Urinary bladder (tissue), 4 donors: ENCODE measurements around the gene ARIH1. TPM values are rescaled to one million over a fixed set of nuclear protein-coding genes. Genes with fewer than 3 reads are reported as not detected.
"Not testable (repeated sequence)": the region's sequence is repeated elsewhere in the genome, so short reads cannot be mapped to it uniquely, and the experiment has no call there.

Experiments used
- DNase-seq: peaks from one replicate; pipeline ENCODE4 v3.0.0-alpha.2; 2015; ENCODE audit errors: extremely low spot score
- H3K27ac ChIP-seq: one replicate; pipeline ENCODE4 v1.5.1; 2013; ENCODE audit warnings: low read depth, mild to moderate bottlenecking, moderate library complexity
- H3K36me3 ChIP-seq: one replicate; pipeline ENCODE4 v1.6.1; 2013; ENCODE audit warnings: mild to moderate bottlenecking, moderate library complexity; ENCODE audit not compliant: insufficient read depth
- H3K4me1 ChIP-seq: one replicate; pipeline ENCODE4 v1.6.1; 2013; ENCODE audit warnings: mild to moderate bottlenecking, moderate library complexity; ENCODE audit not compliant: insufficient read depth
- H3K4me3 ChIP-seq: one replicate; pipeline ENCODE4 v1.5.1; 2013; ENCODE audit warnings: low read depth, low read length
- WGBS: extraction: QIAGEN DNeasy Blood & Tissue Kit; methylation state at CpG from one replicate; pipeline ENCODE4 v1.1.7; 2013; 5-methylcytosine and 5-hydroxymethylcytosine counted together
- polyA plus RNA-seq: library from polyadenylated mRNA; stranded (reverse); fragments of 200-250 nt; gene quantifications from one replicate; pipeline ENCODE4 v1.2.3, GENCODE V29; 2013
- total RNA-seq: library from RNA; depleted of rRNA; stranded (reverse); fragments of >200 nt; gene quantifications from one replicate; pipeline ENCODE4 v1.2.3, GENCODE V29; 2014
- donor health status: healthy with polysubstance abuse.
- donor health status: healthy.

The ARIH1 gene
- total and polyA plus RNA-seq, 2 donors, result 41.1 to 79.2 TPM

DNA sequence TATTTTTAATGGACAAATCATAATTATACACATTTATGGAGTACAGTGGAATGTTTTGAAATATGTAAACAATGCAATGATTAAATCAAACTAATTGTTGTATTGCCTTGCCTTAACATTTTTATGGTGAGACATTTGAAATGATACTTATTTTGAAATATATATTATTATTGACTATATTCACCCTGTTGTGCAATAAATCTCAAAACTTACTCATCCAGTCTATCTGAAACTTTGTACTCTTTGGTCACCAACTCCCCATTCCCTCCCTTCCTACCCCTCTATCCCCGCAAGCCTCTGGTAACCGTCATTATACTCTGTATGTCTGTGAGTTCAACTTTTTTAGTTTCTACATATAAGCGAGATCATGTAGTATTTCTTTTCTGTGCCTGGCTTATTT is 105.7 kb downstream of the ARIH1 start:
- Histone ChIP-seq H3K36me3 (peaks cover 3% of the 10 kb centered on the region), H3K4me3 (no peak overlapping the region), H3K27ac (no peak overlapping the region), H3K4me1 (no peaks in the 10 kb centered on the region)
- no peak for DNase-seq
- 97% methylated on average over 3 of the region's 3 CpGs for WGBS

DNA sequence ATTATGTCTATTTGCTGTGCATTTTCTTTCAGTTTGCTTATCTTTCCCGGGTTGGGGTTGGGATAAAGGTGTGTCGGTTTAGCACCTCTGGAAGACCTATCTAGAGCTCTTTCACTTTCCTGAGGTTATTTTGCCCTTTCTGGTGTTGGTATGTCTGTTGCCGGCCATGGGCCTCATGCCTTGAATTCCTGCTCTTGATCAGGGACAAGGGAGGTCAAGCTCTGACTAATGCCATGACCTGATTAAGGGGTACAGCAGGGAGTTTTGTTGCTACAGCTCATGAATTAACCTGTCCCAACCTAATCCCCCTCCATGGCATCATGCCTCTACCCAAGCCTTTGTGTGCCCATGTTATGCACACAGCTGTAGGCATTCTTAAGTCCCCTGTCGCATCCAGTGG is 109.9 kb downstream of the ARIH1 start:
- no peak for DNase-seq
- Histone ChIP-seq H3K4me1 (no peaks in the 10 kb centered on the region), H3K27ac (no peak overlapping the region), H3K36me3 (peaks cover 3% of the 10 kb centered on the region), H3K4me3 (no peak overlapping the region)
- WGBS, result 88% methylated on average over 4 of the region's 4 CpGs

DNA sequence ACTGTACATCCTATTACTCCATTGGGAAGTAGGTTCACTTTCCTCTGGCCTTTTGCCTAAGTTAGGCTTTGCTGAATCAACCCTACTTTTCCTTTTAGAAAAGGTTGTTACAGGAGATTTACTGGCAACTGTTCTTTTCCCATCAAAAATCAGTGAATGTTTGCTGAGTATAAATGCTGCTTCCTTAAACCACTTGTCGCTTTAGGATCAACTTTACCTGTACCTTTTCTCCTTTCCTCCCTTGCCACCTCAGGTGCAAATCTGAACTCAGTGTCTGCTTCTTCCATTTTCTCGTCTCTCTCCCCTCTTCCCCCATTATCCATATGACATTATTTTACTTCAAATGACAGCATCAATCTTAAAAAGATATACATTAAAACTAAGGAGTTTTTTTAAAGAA is 110.9 kb downstream of the ARIH1 start:
- WGBS, result 94% methylated on average over 2 of the region's 2 CpGs
- Histone ChIP-seq H3K36me3 (peaks cover 3% of the 10 kb centered on the region), H3K4me3 (no peak overlapping the region), H3K27ac (no peak overlapping the region), H3K4me1 (no peaks in the 10 kb centered on the region)
- no peak for DNase-seq

DNA sequence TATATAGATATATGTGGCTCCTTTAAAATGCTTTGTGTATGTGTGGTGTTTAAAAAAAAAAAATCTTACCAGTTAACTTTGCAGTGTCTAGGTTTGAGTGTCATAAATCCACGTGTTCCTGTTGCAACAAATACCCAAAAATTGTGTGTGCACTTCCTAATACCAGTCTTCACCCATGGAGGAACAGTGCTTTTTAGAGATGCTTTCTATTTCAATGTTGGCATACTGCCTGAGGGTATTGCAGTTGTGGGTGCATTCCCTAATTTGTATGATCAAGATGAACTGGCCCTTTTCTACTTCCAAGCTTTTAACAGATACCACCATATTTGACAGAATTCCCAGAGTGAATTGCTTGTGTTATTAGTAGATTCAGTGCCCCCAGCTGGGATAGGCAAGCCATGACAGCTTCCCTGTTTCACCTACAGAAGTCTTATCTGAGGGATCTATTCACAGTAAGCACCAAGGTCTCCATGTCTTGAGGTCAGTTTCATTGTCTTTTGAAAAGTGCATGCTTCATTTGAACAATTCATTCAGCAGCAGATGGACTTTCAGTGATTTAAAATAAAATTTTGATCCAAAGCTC is 111.4 kb downstream of the ARIH1 start:
- DNase-seq, result no peak
- peaks cover 3% of the 10 kb centered on the region for H3K36me3 ChIP-seq
- no peak overlapping the region for H3K4me3 ChIP-seq
- H3K27ac ChIP-seq, result no peak overlapping the region
- H3K4me1 ChIP-seq, result no peaks in the 10 kb centered on the region
- 89% methylated on average over 1 of the region's 1 CpG for WGBS

DNA sequence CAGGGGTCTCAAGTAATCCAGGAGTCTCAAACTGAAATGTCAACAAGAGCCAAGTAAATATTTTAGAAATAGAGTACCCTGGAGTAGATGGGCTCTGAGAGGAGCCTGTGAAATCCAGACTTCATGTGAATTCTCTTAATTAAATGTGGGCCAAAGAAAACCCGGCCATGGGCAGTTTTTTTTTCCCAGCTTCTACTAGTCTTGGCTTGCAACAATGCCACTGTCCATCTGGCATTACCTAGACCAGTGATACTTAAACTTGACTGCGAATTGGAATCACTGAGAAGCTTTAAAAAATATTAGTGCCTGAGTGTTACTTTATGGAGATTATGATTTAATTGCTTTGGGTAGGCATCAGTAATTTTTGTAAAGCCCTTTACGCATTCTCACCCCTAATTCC is 114.0 kb downstream of the ARIH1 start:
- Histone ChIP-seq H3K36me3 (peaks cover 2% of the 10 kb centered on the region), H3K4me1 (no peaks in the 10 kb centered on the region), H3K27ac (no peak overlapping the region), H3K4me3 (no peak overlapping the region)
- 94% methylated on average over 3 of the region's 3 CpGs for WGBS
- no peak for DNase-seq

DNA sequence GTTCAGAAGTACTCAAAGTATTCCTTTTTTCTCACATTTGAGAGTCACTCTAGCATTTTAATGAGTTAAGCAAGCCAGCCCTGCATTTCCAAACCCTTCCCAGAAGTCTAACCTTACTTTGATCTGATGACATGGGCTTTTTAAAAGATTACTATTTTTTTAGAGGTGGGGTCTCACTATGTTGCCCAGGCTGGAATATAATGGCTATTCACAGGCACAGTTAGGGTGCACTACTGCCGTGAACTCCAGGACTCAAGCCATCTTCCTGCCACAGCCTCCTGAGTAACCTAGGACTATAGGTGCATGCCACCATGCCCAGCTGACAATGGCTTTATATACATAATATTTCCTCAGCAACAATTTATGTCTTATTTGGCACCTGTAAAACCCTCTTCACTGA is 116.3 kb downstream of the ARIH1 start:
- Histone ChIP-seq H3K27ac (no peak overlapping the region), H3K4me1 (no peaks in the 10 kb centered on the region), H3K4me3 (no peak overlapping the region), H3K36me3 (no peaks in the 10 kb centered on the region)
- DNase-seq, result no peak
- WGBS, result 95% methylated on average over 1 of the region's 1 CpG

DNA sequence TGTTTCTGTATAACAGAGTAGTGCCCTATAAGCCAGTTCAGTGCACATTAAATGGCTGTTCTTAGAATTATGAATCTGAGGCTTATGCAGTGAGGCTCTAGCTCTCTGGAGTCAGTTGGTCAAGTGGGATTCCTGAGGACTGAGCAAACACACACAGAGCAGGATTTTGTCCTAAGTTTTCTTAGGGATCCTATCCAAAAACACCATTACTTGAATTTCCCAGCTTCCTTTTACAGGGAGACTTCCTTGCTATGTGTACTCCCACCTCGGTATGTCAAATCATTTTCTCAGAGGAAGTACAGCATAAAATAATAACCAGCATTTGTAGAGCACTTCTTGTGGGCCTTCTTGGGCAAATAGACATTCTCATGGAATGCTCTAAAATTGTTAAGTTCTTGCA is 117.2 kb downstream of the ARIH1 start:
- H3K27ac ChIP-seq, result no peak overlapping the region
- 59% methylated on average over 1 of the region's 1 CpG for WGBS
- no peak overlapping the region for H3K4me3 ChIP-seq

DNA sequence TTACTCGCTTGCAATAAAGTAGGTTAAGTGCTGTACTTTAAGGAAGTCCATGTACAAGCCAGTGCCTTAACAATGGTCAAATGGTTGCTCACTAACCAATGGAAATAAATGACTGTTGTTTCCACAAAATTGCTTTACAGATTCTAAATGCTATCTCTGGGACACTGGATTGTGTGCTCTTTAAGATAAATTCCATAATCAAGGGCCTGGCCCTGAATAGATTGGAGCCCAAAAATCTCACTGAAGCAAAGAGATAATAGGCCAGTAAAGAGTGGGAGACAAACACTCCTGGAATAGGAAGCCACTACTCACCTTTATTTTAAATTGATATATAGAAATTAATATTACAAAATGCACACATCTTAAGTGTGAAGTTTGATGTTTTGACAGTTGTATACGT is 118.0 kb downstream of the ARIH1 start:
- no peak for DNase-seq
- 80% methylated on average over 2 of the region's 2 CpGs for WGBS
- H3K4me3 ChIP-seq, result no peak overlapping the region
- no peak overlapping the region for H3K27ac ChIP-seq
- no peaks in the 10 kb centered on the region for H3K36me3 ChIP-seq
- no peaks in the 10 kb centered on the region for H3K4me1 ChIP-seq

More for the DNA sequence above, 117.2 kb downstream of the ARIH1 start:
- DNase-seq, result no peak
- Histone ChIP-seq H3K36me3 (no peaks in the 10 kb centered on the region), H3K4me1 (no peaks in the 10 kb centered on the region)

DNA sequence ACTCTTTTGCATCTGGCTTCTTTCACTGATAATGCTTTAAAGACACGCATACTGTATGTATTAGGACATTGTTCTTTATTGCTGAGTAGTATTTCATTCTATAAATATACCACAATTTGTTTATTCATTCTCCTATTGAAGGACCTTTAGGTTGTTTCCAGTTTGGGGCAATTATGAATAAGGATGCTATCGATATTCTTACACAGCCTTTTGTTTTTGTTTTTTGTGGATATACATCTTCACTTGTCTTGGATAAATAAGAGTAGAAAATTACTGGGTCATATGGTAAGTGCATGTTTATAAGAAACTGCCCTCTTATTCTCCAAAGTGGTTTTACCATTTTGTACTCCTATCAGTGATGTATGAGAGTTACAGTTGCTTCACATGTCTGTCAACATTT is 118.5 kb downstream of the ARIH1 start:
- no peak overlapping the region for H3K4me3 ChIP-seq
- H3K27ac ChIP-seq, result no peak overlapping the region
- H3K36me3 ChIP-seq, result no peaks in the 10 kb centered on the region
- WGBS, result 80% methylated on average over 2 of the region's 2 CpGs
- no peak for DNase-seq
- no peaks in the 10 kb centered on the region for H3K4me1 ChIP-seq

DNA sequence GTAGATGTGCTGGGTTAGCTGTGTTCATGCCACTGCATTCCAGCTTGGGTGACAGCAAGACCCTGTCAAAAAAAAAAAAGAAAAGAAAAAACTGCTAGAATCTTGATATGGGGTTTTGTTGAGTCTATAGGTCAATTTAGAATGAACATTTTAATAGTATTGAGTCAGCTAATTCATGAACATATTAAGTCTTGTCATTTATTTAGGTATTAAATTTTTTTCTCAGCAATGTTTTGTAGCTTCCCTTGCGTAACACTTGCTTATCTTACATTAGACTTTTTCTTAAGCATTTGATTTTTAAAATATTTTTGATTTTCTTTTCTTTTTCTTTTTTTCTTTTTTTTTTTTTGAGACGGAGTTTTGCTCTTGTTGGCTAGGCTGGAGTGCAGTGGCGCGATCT is 119.7 kb downstream of the ARIH1 start:
- Histone ChIP-seq H3K36me3 (no peaks in the 10 kb centered on the region), H3K27ac (no peak overlapping the region), H3K4me3 (no peak overlapping the region), H3K4me1 (no peaks in the 10 kb centered on the region)
- DNase-seq, result no peak
- 97% methylated on average over 4 of the region's 4 CpGs for WGBS

DNA sequence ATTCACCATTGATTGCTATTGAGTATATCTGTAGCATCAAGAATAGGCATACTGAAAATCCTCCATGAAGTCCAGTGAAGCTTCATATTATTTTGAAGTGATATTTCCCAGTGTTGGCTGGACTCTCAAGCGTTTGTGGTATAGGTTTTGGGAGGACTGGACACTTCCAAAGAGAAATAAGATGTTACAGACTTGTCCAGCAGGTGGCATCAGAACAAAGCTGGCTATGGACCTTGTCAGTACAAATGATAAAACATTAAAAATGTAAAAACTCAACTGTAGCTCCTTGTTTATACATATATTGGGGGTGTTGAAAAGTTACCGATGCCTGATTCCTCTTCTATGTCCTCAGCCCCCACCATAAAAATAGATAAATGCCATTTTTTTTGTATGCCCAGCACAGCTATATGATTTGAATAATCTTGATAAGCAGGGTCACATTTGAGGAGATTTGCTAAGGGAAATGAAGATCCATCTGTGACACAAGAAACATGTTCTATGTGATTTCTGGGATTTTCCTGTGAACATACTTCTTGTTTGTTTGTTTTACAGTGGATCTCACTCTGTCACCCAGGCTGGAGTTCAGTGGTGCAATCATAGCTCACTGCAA is 125.8 kb downstream of the ARIH1 start:
- WGBS, result 8% methylated on average over 2 of the region's 2 CpGs
- Histone ChIP-seq H3K36me3 (no peaks in the 10 kb centered on the region), H3K4me1 (no peaks in the 10 kb centered on the region), H3K4me3 (no peak overlapping the region), H3K27ac (no peak overlapping the region)
- DNase-seq, result no peak

DNA sequence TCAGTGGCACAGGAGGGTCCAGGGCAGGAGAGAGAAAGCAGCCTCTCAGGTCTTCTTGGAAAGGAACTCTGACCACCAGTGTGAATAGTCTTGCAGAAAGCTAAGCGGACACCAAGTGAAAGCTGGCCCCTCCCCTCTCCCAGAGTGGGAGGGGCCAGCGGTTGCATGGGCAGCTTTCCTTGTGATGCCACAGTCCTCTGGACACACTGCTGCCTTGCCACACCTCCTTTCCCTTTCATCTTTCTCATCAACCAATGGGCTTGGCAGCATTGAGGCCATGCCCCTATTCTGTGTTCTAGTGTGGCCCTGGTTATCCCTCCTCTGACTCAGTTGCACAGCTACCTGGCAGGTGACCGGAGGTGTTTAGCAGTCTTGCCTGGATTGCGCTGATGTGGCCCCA is 130.7 kb downstream of the ARIH1 start:
- Histone ChIP-seq H3K4me3 (no peak overlapping the region), H3K27ac (no peak overlapping the region), H3K4me1 (no peaks in the 10 kb centered on the region), H3K36me3 (no peaks in the 10 kb centered on the region)
- 90% methylated on average over 4 of the region's 4 CpGs for WGBS
- DNase-seq, result no peak

DNA sequence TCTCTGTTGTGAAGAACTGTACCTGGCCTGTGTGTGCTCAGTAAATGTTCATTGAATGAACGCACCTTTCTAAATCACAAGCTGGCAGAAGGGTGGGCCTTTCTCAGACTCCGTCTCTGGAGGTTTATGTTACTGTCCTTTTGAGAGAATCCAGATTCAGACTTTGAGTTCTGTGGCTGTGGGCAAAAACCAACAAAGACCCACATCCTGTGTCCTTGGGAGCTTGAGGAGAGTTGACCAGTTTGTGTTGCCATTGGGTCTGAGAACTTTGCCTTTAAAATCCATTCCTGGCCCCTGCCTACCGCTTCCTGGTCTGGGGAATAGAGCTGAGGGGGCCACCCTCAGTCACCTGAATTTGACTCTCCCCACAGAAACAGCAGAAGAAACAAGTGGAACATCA is 134.0 kb downstream of the ARIH1 start:
- DNase-seq, H3K4me3 ChIP-seq, H3K27ac ChIP-seq, H3K36me3 ChIP-seq, H3K4me1 ChIP-seq: not testable (repeated sequence)
- WGBS, result 91% methylated on average over 3 of the region's 3 CpGs

DNA sequence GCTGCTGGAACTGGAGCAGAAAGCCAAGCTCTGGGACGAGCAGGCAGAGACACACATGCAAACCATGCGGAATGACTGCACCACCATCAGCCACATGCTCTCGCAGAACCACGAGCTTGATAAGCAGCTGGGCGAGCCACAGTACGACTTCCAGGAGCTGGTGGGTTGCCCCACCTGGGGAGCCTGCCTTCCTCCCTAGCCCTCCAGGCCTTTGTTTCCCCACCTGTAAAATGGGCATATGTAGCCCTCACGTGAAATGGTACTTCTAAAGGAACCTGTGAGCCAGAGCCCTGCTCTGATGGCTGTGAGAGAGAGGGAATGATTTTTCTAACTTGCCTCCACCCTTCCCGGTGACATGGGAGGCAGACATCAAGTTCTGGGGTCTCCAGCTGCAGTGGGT is 135.7 kb downstream of the ARIH1 start:
- Histone ChIP-seq H3K4me3 (no peak overlapping the region), H3K4me1 (no peaks in the 10 kb centered on the region), H3K36me3 (no peaks in the 10 kb centered on the region), H3K27ac (no peak overlapping the region)
- no peak for DNase-seq
- 82% methylated on average over 8 of the region's 8 CpGs for WGBS

DNA sequence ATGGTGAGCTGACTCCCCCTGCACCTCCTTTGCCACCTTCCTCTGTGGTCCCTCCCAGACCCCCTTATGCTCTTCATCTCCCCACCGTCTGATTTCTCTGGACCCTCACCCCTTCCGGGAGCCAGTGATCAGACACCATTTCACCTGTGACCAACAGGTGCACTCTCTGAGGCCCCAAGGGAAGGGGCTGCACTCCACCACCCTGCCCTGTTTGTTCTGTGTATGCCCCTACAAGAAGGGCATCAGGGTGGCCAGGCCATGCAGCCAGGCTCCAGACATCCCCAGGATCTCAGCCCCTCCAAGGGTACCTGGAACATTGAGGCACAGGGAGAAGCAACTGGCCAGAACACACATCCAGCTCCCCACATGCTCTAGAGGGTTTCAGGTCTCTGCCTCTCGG is 138.2 kb downstream of the ARIH1 start:
- 92% methylated on average over 3 of the region's 3 CpGs for WGBS
- H3K4me3 ChIP-seq, H3K4me1 ChIP-seq, H3K36me3 ChIP-seq, DNase-seq, H3K27ac ChIP-seq: not testable (repeated sequence)
